Thoracic aorta (tissue), 2 donors: ENCODE data around the gene ZNF354B. TPM values are rescaled to one million over a fixed set of nuclear protein-coding genes. Genes with fewer than 3 reads are reported as not detected.

Experiments
- ATAC-seq: fragments of 150-250 bp; one replicate; pipeline ENCODE4 v1.8.0; 2017; ENCODE audit warnings: low read depth; ENCODE audit not compliant: insufficient number of reproducible peaks, low FRiP score
- DNase-seq: peaks from one replicate; pipeline ENCODE4 v3.0.0-alpha.2; 2020; ENCODE audit warnings: low spot score
- H3K27ac ChIP-seq, 2 donors: fragments of 200-600 bp; sonication (generic); 1 replicate in 1 of 2; 2 replicates in 1 of 2; pipeline ENCODE4 v1.5.1; 2016; ENCODE audit warnings: mild to moderate bottlenecking in 2 of 2, moderate library complexity in 2 of 2
- H3K27me3 ChIP-seq: fragments of 200-600 bp; sonication (generic); replicated peaks from 2 replicates; pipeline ENCODE4 v1.6.0; 2016; ENCODE audit warnings: mild to moderate bottlenecking; ENCODE audit not compliant: insufficient read depth
- H3K36me3 ChIP-seq: fragments of 200-600 bp; sonication (generic); one replicate; pipeline ENCODE4 v1.5.1; 2016
- H3K4me1 ChIP-seq, 2 donors: fragments of 200-600 bp; sonication (generic); 1 replicate in 1 of 2; 2 replicates in 1 of 2; pipeline versions ENCODE4 v1.5.1 to v1.6.0; 2016; ENCODE audit warnings: low read depth in 2 of 2, mild to moderate bottlenecking in 1 of 2; ENCODE audit not compliant: control insufficient read depth in 1 of 2
- H3K4me3 ChIP-seq: fragments of 200-600 bp; sonication (generic); 2 replicates; pipeline ENCODE4 v1.5.1; 2016; ENCODE audit warnings: mild to moderate bottlenecking
- H3K9me3 ChIP-seq: fragments of 200-600 bp; sonication (generic); 2 replicates; pipeline ENCODE4 v1.5.1; 2016
- total RNA-seq, 2 donors: library from RNA; depleted of rRNA; stranded (reverse); fragments of >200 nt; gene quantifications; one replicate each; pipeline versions ENCODE4 v1.1.0 to v1.2.3, GENCODE V29; 2016
- TF ChIP-seq, protein P1 (sequence below): fragments of 200-600 bp; sonication (generic); IDR thresholded peaks from one replicate; pipeline ENCODE4 v1.5.1; 2019; ENCODE audit warnings: antibody characterized with exemption

Gene ZNF354B
- total RNA-seq, 2 donors from 2014 or later: 9.1 to 26.9 TPM

DNA sequence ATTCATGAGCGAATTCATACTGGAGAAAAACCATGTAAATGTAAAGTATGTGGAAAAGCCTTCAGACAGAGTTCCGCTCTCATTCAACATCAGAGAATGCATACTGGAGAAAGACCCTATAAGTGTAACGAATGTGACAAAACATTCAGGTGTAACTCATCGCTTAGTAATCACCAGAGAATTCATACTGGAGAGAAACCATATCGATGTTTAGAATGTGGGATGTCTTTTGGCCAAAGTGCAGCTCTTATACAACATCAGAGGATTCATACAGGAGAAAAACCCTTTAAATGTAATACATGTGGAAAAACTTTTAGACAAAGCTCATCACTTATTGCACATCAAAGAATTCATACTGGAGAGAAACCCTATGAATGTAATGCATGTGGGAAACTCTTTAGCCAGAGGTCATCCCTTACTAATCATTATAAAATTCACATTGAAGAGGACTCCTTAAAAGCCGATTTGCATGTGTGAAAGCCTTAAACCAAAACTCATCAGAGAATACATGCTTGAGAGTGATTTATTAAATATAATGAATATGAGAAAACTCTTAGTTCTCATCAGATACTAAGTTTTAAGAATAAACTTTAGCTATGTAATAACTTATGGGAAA, 24.2 kb downstream of the ZNF354B start:
- TF ChIP-seq, protein P1, sequence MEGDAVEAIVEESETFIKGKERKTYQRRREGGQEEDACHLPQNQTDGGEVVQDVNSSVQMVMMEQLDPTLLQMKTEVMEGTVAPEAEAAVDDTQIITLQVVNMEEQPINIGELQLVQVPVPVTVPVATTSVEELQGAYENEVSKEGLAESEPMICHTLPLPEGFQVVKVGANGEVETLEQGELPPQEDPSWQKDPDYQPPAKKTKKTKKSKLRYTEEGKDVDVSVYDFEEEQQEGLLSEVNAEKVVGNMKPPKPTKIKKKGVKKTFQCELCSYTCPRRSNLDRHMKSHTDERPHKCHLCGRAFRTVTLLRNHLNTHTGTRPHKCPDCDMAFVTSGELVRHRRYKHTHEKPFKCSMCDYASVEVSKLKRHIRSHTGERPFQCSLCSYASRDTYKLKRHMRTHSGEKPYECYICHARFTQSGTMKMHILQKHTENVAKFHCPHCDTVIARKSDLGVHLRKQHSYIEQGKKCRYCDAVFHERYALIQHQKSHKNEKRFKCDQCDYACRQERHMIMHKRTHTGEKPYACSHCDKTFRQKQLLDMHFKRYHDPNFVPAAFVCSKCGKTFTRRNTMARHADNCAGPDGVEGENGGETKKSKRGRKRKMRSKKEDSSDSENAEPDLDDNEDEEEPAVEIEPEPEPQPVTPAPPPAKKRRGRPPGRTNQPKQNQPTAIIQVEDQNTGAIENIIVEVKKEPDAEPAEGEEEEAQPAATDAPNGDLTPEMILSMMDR: no peak
- peaks cover 93% of the 10 kb centered on the region for H3K9me3 ChIP-seq
- no peaks in the 10 kb centered on the region for H3K4me1 ChIP-seq
- no peaks in the 10 kb centered on the region for H3K27me3 ChIP-seq
- H3K36me3 ChIP-seq: peaks cover 71% of the 10 kb centered on the region
- DNase-seq (no peak), ATAC-seq (no peak)
- no peak overlapping the region for H3K4me3 ChIP-seq
- H3K27ac ChIP-seq: no peak overlapping the region

DNA sequence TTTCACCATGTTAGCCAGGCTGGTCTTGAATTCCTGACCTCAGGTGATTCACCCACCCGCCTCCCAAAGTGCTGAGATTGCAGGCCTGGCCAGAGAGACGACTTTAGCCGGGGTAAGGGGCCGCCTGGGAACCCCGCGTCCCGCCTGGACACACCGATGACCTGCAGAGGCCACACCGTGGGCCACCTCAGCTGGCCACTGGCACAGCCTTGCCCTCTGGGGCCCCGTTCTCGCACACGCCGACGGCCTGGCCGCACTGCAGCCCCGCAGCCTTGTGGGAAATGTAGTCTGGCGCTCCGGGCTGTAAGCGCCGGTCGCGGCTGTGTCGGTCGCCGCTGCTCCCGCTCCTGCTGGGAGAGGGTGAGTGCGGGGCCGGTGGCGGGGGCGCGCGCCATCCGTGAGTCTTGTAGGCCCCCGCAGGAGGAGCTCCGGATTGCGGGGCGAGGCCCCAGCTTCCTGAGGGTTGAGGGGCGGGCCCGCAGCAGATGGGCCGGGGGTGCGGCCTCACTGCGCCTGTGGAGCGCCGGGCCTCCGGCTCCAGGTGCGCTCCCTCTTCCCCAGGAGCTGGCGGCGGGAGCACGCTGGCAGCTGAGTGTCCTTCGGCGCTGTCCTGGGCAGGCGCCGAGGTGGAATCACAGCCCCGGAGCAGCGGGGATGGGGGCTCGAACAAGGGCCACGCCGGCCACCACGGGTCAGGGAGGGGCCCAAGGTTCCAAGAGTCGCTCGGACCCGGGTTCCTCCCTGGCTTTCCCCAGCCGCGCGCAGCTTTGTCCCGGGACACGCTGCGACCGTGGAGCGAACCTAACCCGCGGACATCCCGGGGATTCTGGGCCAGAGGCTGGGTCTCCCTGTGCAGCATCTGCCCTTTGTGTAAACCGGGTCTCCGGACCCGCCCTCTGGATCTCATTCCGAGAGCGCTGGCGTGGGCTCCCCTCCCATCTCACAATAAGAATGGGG, 36.1 kb downstream of the ZNF354B start, which contains the start of gene ZFP2:
TSS of gene ZFP2 (plus strand) at position 299 of the 957 bp plus-strand sequence. CDS start 35,401 bp downstream, outside the sequence.
- ATAC-seq: no peak

DNA sequence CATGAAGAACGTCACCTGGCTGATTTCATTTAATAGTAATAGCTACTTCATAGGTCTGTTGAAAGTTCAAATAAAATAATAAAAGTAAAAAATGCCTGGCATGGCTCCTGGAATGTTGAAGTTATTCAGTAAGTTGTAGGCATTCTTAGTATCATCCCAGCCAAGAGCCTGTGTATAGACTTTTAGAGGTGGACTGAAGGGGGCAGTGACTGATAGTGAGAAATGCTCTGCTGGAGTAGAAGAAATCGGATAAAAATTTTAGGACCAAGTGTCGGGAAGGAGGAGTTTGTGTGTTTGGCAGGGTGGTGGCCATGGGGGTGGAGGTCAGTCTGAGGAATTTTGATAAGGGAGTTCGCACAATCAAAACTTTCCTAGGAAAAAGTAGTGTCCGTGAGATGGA, 39.5 kb downstream of the ZNF354B start:
- peaks cover 8% of the 10 kb centered on the region for H3K9me3 ChIP-seq
- ATAC-seq: no peak
- no peaks in the 10 kb centered on the region for H3K27me3 ChIP-seq
- H3K36me3 ChIP-seq: no peaks in the 10 kb centered on the region
- H3K27ac ChIP-seq: no peak overlapping the region
- DNase-seq: no peak
- no peak overlapping the region for H3K4me3 ChIP-seq
- TF ChIP-seq, protein P1: no peak
- peaks cover 0 to 7% of the 10 kb centered on the region in 2 donors for H3K4me1 ChIP-seq

More for the DNA sequence above, 36.1 kb downstream of the ZNF354B start, which contains the start of gene ZFP2:
- peak within 1 kb of the TSS; percentile 42 to 64 for H3K27ac ChIP-seq
- TF ChIP-seq, protein P1: no peak
- no peaks in the 10 kb centered on the region for H3K27me3 ChIP-seq
- peaks cover 4% of the 10 kb centered on the region for H3K9me3 ChIP-seq
- H3K36me3 ChIP-seq: no peaks in the 10 kb centered on the region
- DNase-seq: peak; percentile 11
- H3K4me3 ChIP-seq: peak within 1 kb of the TSS; percentile 92
- H3K4me1 ChIP-seq: peaks cover 0 to 7% of the 10 kb centered on the region in 2 donors

DNA sequence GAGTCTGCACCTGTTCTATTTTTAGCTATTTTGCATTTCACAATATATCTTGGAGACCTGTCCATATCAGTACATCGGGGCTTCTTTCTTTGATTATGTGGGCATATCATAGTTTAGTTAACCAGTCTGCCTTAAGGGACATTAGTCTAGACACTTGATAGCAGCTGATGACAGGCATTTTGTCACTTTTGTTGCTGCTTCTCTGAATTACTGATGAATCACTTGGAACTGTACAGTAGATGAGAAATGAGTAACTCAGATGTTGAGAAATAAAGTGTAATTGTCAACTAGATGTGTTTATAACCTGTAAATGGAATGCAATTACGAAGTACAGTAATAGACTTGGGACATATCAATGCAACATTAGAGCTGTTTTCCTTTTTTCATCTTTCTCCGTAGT, 43.1 kb downstream of the ZNF354B start:
- DNase-seq (no peak), ATAC-seq (no peak)
- Histone ChIP-seq H3K27me3 (no peaks in the 10 kb centered on the region), H3K4me3 (no peak overlapping the region), H3K27ac (no peak overlapping the region), H3K4me1 (no peaks in the 10 kb centered on the region), H3K36me3 (peaks cover 9% of the 10 kb centered on the region), H3K9me3 (peaks cover 19% of the 10 kb centered on the region)
- TF ChIP-seq, protein P1: no peak
